ENCODE results near the gene PROSER3. TPM values are rescaled to one million over a fixed set of nuclear protein-coding genes. Genes with fewer than 3 reads are reported as not detected.
"Not testable (repeated sequence)": the region's sequence is repeated elsewhere in the genome, so short reads cannot be mapped to it uniquely, and the experiment has no call there.

PROSER3 gene
- total RNA-seq, 1 donor = 5.8 TPM

DNA sequence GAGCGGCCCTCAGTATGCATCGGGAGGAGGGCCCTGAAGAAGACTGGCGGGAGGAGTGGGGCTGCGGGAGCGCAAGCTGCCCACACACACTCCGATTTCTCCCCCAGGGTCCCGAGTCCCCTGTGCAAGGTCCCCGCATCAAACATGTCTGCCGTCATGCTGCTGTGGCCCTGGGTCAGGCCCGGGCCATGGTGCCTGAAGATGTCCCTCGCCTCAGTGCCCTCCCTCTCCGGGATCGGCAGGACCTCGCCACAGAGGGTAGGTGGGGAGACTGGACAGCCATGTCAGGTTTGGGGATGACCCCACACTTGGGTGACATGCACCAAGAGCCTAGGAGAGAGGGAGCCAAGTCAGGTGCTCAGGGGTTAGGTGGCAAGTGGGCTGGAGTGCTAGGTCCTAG, 35.5 kb upstream of the PROSER3 start:
- TF ChIP-seq, protein P1, sequence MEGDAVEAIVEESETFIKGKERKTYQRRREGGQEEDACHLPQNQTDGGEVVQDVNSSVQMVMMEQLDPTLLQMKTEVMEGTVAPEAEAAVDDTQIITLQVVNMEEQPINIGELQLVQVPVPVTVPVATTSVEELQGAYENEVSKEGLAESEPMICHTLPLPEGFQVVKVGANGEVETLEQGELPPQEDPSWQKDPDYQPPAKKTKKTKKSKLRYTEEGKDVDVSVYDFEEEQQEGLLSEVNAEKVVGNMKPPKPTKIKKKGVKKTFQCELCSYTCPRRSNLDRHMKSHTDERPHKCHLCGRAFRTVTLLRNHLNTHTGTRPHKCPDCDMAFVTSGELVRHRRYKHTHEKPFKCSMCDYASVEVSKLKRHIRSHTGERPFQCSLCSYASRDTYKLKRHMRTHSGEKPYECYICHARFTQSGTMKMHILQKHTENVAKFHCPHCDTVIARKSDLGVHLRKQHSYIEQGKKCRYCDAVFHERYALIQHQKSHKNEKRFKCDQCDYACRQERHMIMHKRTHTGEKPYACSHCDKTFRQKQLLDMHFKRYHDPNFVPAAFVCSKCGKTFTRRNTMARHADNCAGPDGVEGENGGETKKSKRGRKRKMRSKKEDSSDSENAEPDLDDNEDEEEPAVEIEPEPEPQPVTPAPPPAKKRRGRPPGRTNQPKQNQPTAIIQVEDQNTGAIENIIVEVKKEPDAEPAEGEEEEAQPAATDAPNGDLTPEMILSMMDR (IDR thresholded peaks at IDR 0.05; ENCODE audit: extremely low read depth, low read depth, low read length) = no peak
- peaks cover 28% of the 10 kb centered on the region for H4K20me1 ChIP-seq (ENCODE audit: insufficient read depth, low read length)
- no peaks in the 10 kb centered on the region for H3K27me3 ChIP-seq (ENCODE audit: insufficient read depth, low read length)
- H3K27ac ChIP-seq (ENCODE audit: low read depth, low read length) = no peak overlapping the region
- H3K9me3 ChIP-seq (ENCODE audit: low read depth, low read length) = no peaks in the 10 kb centered on the region
- H2AFZ ChIP-seq (ENCODE audit: low read length) = no peak overlapping the region
- H3K4me2 ChIP-seq (ENCODE audit: insufficient read depth, low read length) = no peak overlapping the region
- peak; percentile 75 for DNase-seq (ENCODE audit: insufficient read length, low spot score, missing footprints)
- peaks cover 8% of the 10 kb centered on the region for H3K4me1 ChIP-seq (ENCODE audit: insufficient read depth, low read length)
- no peak overlapping the region for H3K4me3 ChIP-seq (ENCODE audit: insufficient read depth, low read length)
- peaks cover 63% of the 10 kb centered on the region for H3K36me3 ChIP-seq (ENCODE audit: insufficient read depth, low read length)
- H3K79me2 ChIP-seq (ENCODE audit: insufficient read depth, low read length) = peaks cover 46% of the 10 kb centered on the region

DNA sequence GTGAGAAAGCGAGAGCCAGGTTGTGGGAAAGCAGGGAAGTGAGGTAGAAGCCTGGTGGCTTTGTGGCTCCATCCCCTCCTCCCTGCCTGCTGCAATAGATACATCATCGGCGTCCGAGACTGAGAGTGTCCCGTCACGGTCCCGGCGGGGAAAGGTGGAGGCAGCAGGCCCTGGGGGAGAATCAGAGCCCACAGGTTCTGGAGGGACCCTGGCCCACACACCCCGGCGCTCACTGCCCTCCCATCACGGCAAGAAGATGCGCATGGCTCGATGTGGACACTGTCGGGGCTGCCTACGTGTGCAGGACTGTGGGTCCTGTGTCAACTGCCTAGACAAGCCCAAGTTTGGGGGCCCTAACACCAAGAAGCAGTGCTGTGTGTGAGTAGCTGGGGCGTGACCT, 35.1 kb upstream of the PROSER3 start:
- TF ChIP-seq, protein P1 (IDR thresholded peaks at IDR 0.05; ENCODE audit: extremely low read depth, low read depth, low read length) = no peak
- no peak overlapping the region for H3K4me3 ChIP-seq (ENCODE audit: insufficient read depth, low read length)

DNA sequence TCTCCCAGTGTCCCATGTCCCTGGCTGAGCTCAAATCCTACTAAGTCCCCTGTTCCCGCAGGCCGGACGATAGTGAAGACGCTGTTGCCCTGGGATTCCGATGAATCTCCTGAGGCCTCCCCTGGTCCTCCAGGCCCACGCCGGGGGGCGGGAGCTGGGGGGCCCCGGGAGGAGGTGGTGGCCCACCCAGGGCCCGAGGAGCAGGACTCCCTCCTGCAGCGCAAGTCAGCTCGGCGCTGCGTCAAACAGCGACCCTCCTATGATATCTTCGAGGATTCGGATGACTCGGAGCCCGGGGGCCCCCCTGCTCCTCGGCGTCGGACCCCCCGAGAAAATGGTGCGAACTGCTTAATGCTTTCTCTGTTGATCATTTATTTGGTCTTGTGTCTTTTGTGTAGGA, 34.3 kb upstream of the PROSER3 start:
- TF ChIP-seq, protein P1 (IDR thresholded peaks at IDR 0.05; ENCODE audit: extremely low read depth, low read depth, low read length) = no peak
- H3K79me2 ChIP-seq (ENCODE audit: insufficient read depth, low read length) = peaks cover 41% of the 10 kb centered on the region
- no peak overlapping the region for H3K27ac ChIP-seq (ENCODE audit: low read depth, low read length)
- no peaks in the 10 kb centered on the region for H3K9me3 ChIP-seq (ENCODE audit: low read depth, low read length)
- no peak for DNase-seq (ENCODE audit: insufficient read length, low spot score, missing footprints)
- no peak overlapping the region for H3K4me2 ChIP-seq (ENCODE audit: insufficient read depth, low read length)
- peaks cover 73% of the 10 kb centered on the region for H3K36me3 ChIP-seq (ENCODE audit: insufficient read depth, low read length)
- H2AFZ ChIP-seq (ENCODE audit: low read length) = no peak overlapping the region
- H3K27me3 ChIP-seq (ENCODE audit: insufficient read depth, low read length) = no peaks in the 10 kb centered on the region
- peaks cover 7% of the 10 kb centered on the region for H3K4me1 ChIP-seq (ENCODE audit: insufficient read depth, low read length)
- peaks cover 25% of the 10 kb centered on the region for H4K20me1 ChIP-seq (ENCODE audit: insufficient read depth, low read length)
- H3K4me3 ChIP-seq (ENCODE audit: insufficient read depth, low read length) = no peak overlapping the region

More for the DNA sequence above, 35.1 kb upstream of the PROSER3 start:
- H2AFZ ChIP-seq (ENCODE audit: low read length) = no peak overlapping the region
- H3K9me3 ChIP-seq (ENCODE audit: low read depth, low read length) = no peaks in the 10 kb centered on the region
- DNase-seq (ENCODE audit: insufficient read length, low spot score, missing footprints) = peak; percentile 68
- H3K4me2 ChIP-seq (ENCODE audit: insufficient read depth, low read length) = no peak overlapping the region
- H3K79me2 ChIP-seq (ENCODE audit: insufficient read depth, low read length) = peaks cover 46% of the 10 kb centered on the region
- H3K27ac ChIP-seq (ENCODE audit: low read depth, low read length) = no peak overlapping the region
- peaks cover 8% of the 10 kb centered on the region for H3K4me1 ChIP-seq (ENCODE audit: insufficient read depth, low read length)
- H3K27me3 ChIP-seq (ENCODE audit: insufficient read depth, low read length) = no peaks in the 10 kb centered on the region
- H4K20me1 ChIP-seq (ENCODE audit: insufficient read depth, low read length) = peaks cover 28% of the 10 kb centered on the region
- peaks cover 67% of the 10 kb centered on the region for H3K36me3 ChIP-seq (ENCODE audit: insufficient read depth, low read length)

DNA sequence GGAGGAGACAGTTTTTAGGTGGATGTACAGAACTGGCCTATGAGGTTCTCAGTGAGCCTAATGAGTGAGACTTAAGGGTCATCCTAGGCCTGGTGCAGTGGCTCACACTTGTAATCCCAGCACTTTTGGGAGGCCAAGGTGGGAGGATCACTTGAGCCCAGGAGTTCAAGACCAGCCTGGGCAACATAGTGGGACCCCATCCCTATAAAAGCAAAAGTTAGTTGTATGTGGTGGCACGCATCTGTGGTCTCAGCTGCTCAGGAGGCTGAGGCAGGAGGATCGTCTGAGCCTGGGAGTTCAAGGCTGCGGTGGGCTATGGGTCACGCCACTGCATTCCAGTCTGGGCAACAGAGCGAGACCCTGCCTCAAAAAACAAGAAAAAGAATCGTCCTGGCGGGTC, 33.8 kb upstream of the PROSER3 start:
- not testable (repeated sequence) for DNase-seq (ENCODE audit: insufficient read length, low spot score, missing footprints); H3K4me2 ChIP-seq (ENCODE audit: insufficient read depth, low read length); H3K4me1 ChIP-seq (ENCODE audit: insufficient read depth, low read length); H2AFZ ChIP-seq (ENCODE audit: low read length); H3K27me3 ChIP-seq (ENCODE audit: insufficient read depth, low read length); H3K9me3 ChIP-seq (ENCODE audit: low read depth, low read length); H3K4me3 ChIP-seq (ENCODE audit: insufficient read depth, low read length); H3K27ac ChIP-seq (ENCODE audit: low read depth, low read length)
- H4K20me1 ChIP-seq (ENCODE audit: insufficient read depth, low read length) = peaks cover 20% of the 10 kb centered on the region
- peaks cover 36% of the 10 kb centered on the region for H3K79me2 ChIP-seq (ENCODE audit: insufficient read depth, low read length)
- H3K36me3 ChIP-seq (ENCODE audit: insufficient read depth, low read length) = peaks cover 78% of the 10 kb centered on the region

All from osteoblast (primary cell).